ENCODE data around the gene COL3A1. TPM values are rescaled to one million over a fixed set of nuclear protein-coding genes. Genes with fewer than 3 reads are reported as not detected.

Gene COL3A1
- total and polyA plus RNA-seq, 2 donors = 48.2 to 228 TPM

DNA sequence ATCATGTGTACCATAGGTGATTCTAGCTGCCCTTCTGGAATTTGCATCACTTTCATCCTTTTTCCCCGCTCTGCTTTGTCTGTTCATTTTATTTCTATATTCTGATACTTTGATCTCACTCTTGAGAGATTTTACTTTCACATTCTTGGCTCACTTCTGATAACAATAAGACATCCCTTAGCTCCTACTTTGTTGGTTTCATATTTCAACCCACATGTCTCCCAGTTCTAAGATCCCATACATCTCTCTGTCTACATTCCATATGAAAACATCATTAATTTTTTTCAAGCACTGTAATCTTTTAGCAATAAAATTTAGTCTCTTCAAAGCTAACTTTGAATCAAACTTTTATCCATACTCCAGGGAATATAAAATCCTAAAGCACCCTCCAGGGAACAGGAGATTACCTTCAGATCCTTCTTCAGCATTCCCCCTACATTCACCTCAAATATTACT is 75.6 kb downstream of the COL3A1 start:
- no peak overlapping the region for H3K4me3 ChIP-seq (ENCODE audit: low read length in 2 of 2)
- WGBS = 91% methylated on average over 1 of the region's 1 CpG
- DNase-seq (ENCODE audit: low read depth in 6 of 9, low spot score in 9 of 9) = no peak
- no peaks in the 10 kb centered on the region for H3K36me3 ChIP-seq (ENCODE audit: control insufficient read depth in 2 of 2, insufficient read depth in 2 of 2, low read length in 1 of 2)
- H3K4me1 ChIP-seq (ENCODE audit: control insufficient read depth in 2 of 2, insufficient read depth in 2 of 2, low read length in 2 of 2) = no peaks in the 10 kb centered on the region
- no peaks in the 10 kb centered on the region for H3K27me3 ChIP-seq (ENCODE audit: control insufficient read depth in 2 of 2, insufficient read depth in 1 of 2, low read length in 1 of 2)
- H3K27ac ChIP-seq (ENCODE audit: low read depth in 1 of 2, low read length in 1 of 2) = no peak overlapping the region
- no peaks in the 10 kb centered on the region for H3K9me3 ChIP-seq (ENCODE audit: control insufficient read depth in 2 of 2, insufficient read depth in 1 of 2, low read length in 1 of 2)

DNA sequence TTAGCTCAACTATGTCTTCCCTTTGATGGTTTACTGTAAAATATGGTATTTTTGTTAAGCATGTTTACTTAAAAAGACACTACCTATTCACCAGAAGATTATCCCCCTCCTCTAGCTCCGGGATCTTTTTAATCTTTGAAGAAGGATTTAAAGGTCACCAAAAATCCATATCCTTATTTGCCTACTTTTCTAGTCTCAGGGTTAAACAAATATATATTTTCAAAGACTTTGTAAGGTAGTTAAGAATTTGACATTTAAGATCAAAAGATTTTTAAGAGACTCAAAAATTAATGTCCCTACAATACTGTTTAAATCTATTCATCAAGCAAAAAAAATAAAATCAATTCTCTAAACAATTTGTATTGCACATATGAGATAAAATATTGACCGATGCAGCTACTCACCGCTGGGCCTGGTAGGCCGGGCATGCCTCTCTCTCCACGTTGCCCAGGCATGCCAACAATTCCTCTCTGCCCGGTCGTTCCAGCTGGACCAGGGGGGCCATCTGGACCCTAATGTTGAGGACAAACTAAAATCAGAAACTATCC is 76.1 kb downstream of the COL3A1 start:
- Histone ChIP-seq H3K9me3 (ENCODE audit: control insufficient read depth in 2 of 2, insufficient read depth in 1 of 2, low read length in 1 of 2) (no peaks in the 10 kb centered on the region), H3K4me3 (ENCODE audit: low read length in 2 of 2) (no peak overlapping the region), H3K27me3 (ENCODE audit: control insufficient read depth in 2 of 2, insufficient read depth in 1 of 2, low read length in 1 of 2) (no peaks in the 10 kb centered on the region), H3K36me3 (ENCODE audit: control insufficient read depth in 2 of 2, insufficient read depth in 2 of 2, low read length in 1 of 2) (no peaks in the 10 kb centered on the region), H3K27ac (ENCODE audit: low read depth in 1 of 2, low read length in 1 of 2) (no peak overlapping the region), H3K4me1 (ENCODE audit: control insufficient read depth in 2 of 2, insufficient read depth in 2 of 2, low read length in 2 of 2) (no peaks in the 10 kb centered on the region)
- DNase-seq (ENCODE audit: low read depth in 6 of 9, low spot score in 9 of 9) = no peak
- WGBS = 96% methylated on average over 7 of the region's 7 CpGs

DNA sequence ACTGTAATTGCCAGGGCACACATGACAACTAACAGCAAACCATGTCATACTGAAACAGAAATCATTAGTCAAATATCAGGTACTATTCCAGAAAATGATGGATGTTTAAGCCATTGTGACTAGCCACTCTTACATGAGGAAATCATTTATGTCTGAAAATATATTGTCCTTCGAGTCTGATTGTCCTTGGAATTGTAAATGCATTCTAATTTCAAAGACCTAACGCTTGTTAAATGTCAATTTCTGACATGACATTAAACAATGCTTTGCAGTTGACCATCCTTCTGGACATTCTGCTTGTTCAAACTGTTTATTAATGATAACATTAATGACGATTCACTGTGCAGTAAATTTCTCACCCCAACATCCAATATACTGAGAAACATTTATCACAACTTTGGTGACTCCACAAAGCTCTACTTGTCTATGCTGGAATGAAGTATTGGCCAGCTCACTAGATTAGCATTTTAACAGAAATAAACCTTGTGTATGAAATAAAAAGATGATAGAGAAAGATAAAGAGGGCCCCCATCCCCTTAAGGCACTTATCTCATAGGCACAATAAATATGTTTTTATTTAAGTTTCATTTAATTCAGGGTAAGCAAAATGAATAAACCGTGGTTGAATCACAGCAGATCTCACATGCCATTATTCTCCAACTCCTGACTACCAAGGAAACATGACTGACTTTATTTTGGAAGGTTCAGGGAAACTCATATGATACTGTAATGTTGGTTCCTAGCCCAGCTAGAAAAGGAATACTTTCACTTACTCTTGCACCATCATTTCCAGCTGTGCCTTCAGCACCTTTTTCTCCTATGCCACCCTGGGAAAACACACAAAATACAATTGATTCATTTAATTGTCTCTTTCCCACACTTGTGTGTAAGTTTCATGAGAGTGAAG is 82.3 kb downstream of the COL3A1 start:
- Histone ChIP-seq H3K36me3 (ENCODE audit: control insufficient read depth in 2 of 2, insufficient read depth in 2 of 2, low read length in 1 of 2) (no peaks in the 10 kb centered on the region), H3K4me3 (ENCODE audit: low read length in 2 of 2) (no peak overlapping the region), H3K27me3 (ENCODE audit: control insufficient read depth in 2 of 2, insufficient read depth in 1 of 2, low read length in 1 of 2) (no peaks in the 10 kb centered on the region), H3K4me1 (ENCODE audit: control insufficient read depth in 2 of 2, insufficient read depth in 2 of 2, low read length in 2 of 2) (no peaks in the 10 kb centered on the region), H3K9me3 (ENCODE audit: control insufficient read depth in 2 of 2, insufficient read depth in 1 of 2, low read length in 1 of 2) (no peaks in the 10 kb centered on the region), H3K27ac (ENCODE audit: low read depth in 1 of 2, low read length in 1 of 2) (no peak overlapping the region)
- DNase-seq (ENCODE audit: low read depth in 6 of 9, low spot score in 9 of 9) = no peak
- WGBS = 90% methylated on average over 4 of the region's 4 CpGs

DNA sequence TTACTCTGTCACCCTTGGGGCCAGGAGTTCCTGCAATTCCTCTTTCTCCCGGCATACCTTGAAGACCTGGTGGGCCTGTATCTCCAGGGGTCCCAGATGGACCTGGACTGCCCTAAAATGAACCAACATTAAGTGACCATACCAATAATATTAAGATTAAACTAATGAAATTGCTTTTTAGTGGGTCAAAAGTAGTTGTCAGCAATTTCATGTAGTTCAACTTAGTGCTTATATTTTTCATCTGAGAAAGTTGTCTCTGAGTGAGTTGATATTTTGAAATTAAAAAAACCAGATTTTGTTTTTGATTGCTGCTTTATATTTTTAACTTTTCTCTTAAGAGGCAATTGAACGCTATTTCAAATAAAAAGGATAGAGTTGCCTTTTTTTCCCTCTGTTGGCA is 83.1 kb downstream of the COL3A1 start:
- Histone ChIP-seq H3K9me3 (ENCODE audit: control insufficient read depth in 2 of 2, insufficient read depth in 1 of 2, low read length in 1 of 2) (no peaks in the 10 kb centered on the region), H3K4me1 (ENCODE audit: control insufficient read depth in 2 of 2, insufficient read depth in 2 of 2, low read length in 2 of 2) (no peaks in the 10 kb centered on the region), H3K36me3 (ENCODE audit: control insufficient read depth in 2 of 2, insufficient read depth in 2 of 2, low read length in 1 of 2) (no peaks in the 10 kb centered on the region), H3K27me3 (ENCODE audit: control insufficient read depth in 2 of 2, insufficient read depth in 1 of 2, low read length in 1 of 2) (no peaks in the 10 kb centered on the region), H3K27ac (ENCODE audit: low read depth in 1 of 2, low read length in 1 of 2) (no peak overlapping the region), H3K4me3 (ENCODE audit: low read length in 2 of 2) (no peak overlapping the region)
- WGBS = 94% methylated on average over 2 of the region's 2 CpGs
- no peak for DNase-seq (ENCODE audit: low read depth in 6 of 9, low spot score in 9 of 9)

DNA sequence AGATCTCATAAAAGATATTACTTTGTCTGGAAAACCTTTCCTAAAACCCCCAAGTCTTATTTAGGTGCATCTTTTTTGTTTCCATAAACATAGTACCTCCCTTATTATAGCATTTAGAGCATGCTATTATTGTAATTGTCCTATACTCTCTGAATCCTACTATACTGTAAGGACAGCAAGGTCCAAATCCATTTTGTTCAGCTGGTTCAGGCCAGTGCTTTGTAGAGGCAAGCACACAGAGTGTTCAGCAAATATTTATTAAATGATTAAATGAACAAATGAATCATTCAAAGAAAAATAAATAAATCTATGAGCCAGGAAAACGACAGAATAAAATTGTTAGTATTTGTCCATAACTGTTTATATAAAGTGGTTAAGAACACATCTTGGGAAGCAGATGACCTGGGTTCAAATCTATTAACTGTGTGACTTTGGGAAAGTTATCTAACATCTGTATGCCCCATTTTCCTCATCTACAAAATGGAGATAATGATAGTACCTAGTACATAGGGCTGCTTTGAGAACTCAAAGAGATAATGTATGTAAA is 86.0 kb downstream of the COL3A1 start:
- Histone ChIP-seq H3K4me3 (ENCODE audit: low read length in 2 of 2) (no peak overlapping the region), H3K9me3 (ENCODE audit: control insufficient read depth in 2 of 2, insufficient read depth in 1 of 2, low read length in 1 of 2) (no peaks in the 10 kb centered on the region), H3K27ac (ENCODE audit: low read depth in 1 of 2, low read length in 1 of 2) (no peak overlapping the region), H3K27me3 (ENCODE audit: control insufficient read depth in 2 of 2, insufficient read depth in 1 of 2, low read length in 1 of 2) (no peaks in the 10 kb centered on the region), H3K4me1 (ENCODE audit: control insufficient read depth in 2 of 2, insufficient read depth in 2 of 2, low read length in 2 of 2) (no peaks in the 10 kb centered on the region), H3K36me3 (ENCODE audit: control insufficient read depth in 2 of 2, insufficient read depth in 2 of 2, low read length in 1 of 2) (no peaks in the 10 kb centered on the region)
- 90% methylated on average over 1 of the region's 1 CpG for WGBS
- DNase-seq (ENCODE audit: low read depth in 6 of 9, low spot score in 9 of 9) = no peak

Other genes with a start within 250 kb of the COL3A1 start
- 28.2 TPM for gene COL5A2, start 205.4 kb downstream of the COL3A1 start, total RNA-seq
- gene COL5A2, start 205.4 kb downstream of the COL3A1 start, polyA plus RNA-seq = 8.8 TPM